GM12878 (cell line): Measurements from ENCODE around the gene ASIC1. TPM values are rescaled to one million over a fixed set of nuclear protein-coding genes. Genes with fewer than 3 reads are reported as not detected.

Source experiments
- ATF7 ChIP-seq: fragments of 450-650 bp; IDR thresholded peaks from 2 replicates; pipeline ENCODE4 v1.6.1; 2016; ENCODE audit warnings: low read depth, mild to moderate bottlenecking
- MXI1 ChIP-seq: fragments of 150-350 bp; IDR thresholded peaks from 2 replicates; pipeline ENCODE4 v1.6.1; 2011; ENCODE audit warnings: low read depth, mild to moderate bottlenecking, inconsistent platforms, low read length, improper control_type of control experiment
- RELA ChIP-seq: fragments of 450-650 bp; IDR thresholded peaks from 2 replicates; pipeline ENCODE4 v1.8.0; 2014; ENCODE audit warnings: borderline replicate concordance; ENCODE audit not compliant: partially characterized antibody
- YBX1 ChIP-seq: fragments of 450-650 bp; IDR thresholded peaks from 2 replicates; pipeline ENCODE4 v1.6.1; 2016; ENCODE audit warnings: antibody characterized with exemption
- ZNF207 ChIP-seq: fragments of 450-650 bp; IDR thresholded peaks from 2 replicates; pipeline ENCODE4 v1.6.1; 2014; ENCODE audit warnings: antibody characterized with exemption, mild to moderate bottlenecking, borderline replicate concordance
- polyA plus RNA-seq, 11 experiments: library from polyadenylated mRNA; depleted of rRNA in 4 of 11; unstranded in 6 of 11; stranded (reverse) in 5 of 11; fragments of >200 nt; fragmentation: Nextera tagmentation in 4 of 11; fragmentation: Illumina TruSeq in 1 of 11; extraction: Ambion mirVana in 4 of 11; extraction: Trizol in 1 of 11; gene quantifications; 1 replicate in 1 of 11; 2 replicates in 10 of 11; pipeline versions ENCODE4 v1.2.1 to v1.2.3, GENCODE V29; 2011 to 2016; ENCODE audit warnings: inconsistent platforms in 2 of 11, missing spikeins in 2 of 11, low read depth in 1 of 11
- total RNA-seq, 4 experiments: library from RNA; depleted of rRNA in 3 of 4; stranded (reverse); fragments of >200 nt in 3 of 4; fragmentation: Illumina TruSeq in 1 of 4; extraction: Trizol in 1 of 4; gene quantifications; 2 replicates each; pipeline versions ENCODE4 v1.2.1 to v1.2.3, GENCODE V29; 2013 to 2021
- TF ChIP-seq, protein P1 (sequence below): IDR thresholded peaks from 2 replicates; pipeline ENCODE4 v1.6.1; 2012; ENCODE audit warnings: low read depth, low read length, improper control_type of control experiment
- TF ChIP-seq, protein P2 (sequence below): IDR thresholded peaks from 2 replicates; pipeline ENCODE4 v1.6.1; 2012; ENCODE audit warnings: improper control_type of control experiment, low read depth, low read length; ENCODE audit not compliant: insufficient replicate concordance

The ASIC1 gene
- total and polyA plus RNA-seq, 10 of the 15 experiments (the other 5 are each of a cell fraction or from before 2014, with no cell fraction given) = 0.02 to 0.28 (median 0.21) TPM; not detected in 4

DNA sequence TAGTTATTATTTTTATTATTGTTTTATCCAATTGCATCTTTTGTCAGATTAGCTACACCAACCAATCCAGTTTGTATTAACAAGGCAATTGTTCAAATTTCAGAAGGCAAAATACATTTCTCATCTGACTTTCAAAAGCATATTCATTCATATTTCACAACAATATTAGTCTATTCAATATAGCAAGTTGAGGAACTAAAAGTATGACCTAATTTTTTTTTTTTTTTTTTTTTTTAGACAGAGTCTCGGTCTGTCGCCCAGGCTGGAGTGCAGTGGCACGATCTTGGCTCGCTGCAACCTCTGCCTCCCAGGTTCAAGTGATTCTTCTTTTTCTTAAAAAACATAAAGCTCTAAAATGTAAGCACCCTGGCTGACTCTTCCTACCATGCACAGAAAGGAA, 71.9 kb downstream of the ASIC1 start (continued):
- TF ChIP-seq RELA (no peak), YBX1 (no peak), MXI1 (no peak), ZNF207 (no peak), ATF7 (peak; percentile 56; the same call in 1 of the 2 replicates)
- TF ChIP-seq, protein P1, sequence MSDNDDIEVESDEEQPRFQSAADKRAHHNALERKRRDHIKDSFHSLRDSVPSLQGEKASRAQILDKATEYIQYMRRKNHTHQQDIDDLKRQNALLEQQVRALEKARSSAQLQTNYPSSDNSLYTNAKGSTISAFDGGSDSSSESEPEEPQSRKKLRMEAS = no peak
- TF ChIP-seq, protein P2, sequence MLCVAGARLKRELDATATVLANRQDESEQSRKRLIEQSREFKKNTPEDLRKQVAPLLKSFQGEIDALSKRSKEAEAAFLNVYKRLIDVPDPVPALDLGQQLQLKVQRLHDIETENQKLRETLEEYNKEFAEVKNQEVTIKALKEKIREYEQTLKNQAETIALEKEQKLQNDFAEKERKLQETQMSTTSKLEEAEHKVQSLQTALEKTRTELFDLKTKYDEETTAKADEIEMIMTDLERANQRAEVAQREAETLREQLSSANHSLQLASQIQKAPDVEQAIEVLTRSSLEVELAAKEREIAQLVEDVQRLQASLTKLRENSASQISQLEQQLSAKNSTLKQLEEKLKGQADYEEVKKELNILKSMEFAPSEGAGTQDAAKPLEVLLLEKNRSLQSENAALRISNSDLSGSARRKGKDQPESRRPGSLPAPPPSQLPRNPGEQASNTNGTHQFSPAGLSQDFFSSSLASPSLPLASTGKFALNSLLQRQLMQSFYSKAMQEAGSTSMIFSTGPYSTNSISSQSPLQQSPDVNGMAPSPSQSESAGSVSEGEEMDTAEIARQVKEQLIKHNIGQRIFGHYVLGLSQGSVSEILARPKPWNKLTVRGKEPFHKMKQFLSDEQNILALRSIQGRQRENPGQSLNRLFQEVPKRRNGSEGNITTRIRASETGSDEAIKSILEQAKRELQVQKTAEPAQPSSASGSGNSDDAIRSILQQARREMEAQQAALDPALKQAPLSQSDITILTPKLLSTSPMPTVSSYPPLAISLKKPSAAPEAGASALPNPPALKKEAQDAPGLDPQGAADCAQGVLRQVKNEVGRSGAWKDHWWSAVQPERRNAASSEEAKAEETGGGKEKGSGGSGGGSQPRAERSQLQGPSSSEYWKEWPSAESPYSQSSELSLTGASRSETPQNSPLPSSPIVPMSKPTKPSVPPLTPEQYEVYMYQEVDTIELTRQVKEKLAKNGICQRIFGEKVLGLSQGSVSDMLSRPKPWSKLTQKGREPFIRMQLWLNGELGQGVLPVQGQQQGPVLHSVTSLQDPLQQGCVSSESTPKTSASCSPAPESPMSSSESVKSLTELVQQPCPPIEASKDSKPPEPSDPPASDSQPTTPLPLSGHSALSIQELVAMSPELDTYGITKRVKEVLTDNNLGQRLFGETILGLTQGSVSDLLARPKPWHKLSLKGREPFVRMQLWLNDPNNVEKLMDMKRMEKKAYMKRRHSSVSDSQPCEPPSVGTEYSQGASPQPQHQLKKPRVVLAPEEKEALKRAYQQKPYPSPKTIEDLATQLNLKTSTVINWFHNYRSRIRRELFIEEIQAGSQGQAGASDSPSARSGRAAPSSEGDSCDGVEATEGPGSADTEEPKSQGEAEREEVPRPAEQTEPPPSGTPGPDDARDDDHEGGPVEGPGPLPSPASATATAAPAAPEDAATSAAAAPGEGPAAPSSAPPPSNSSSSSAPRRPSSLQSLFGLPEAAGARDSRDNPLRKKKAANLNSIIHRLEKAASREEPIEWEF = no peak
- TF ChIP-seq, all 136 proteins: peak for 3
